ENCODE data around the gene KRT86.
"Not testable (repeated sequence)": the region's sequence is repeated elsewhere in the genome, so short reads cannot be mapped to it uniquely, and the experiment has no call there.

The KRT86 gene

GRCh38 chr12:52251367-52252051, 22.9 kb upstream of the KRT86 start:
- no peak for TF ChIP-seq CTCF (IDR thresholded peaks at IDR 0.05)
- intact Hi-C loops (cut with DNase I; ENCODE audit: low total_unique reads): no loop called here
- peak in 1 of 2 donors; percentile 31 for DNase-seq
- Histone ChIP-seq H3K27ac (no peak overlapping the region), H3K9me3 (no peaks in the 10 kb centered on the region), H3K4me3 (no peak overlapping the region), H3K36me3 (no peaks in the 10 kb centered on the region), H3K4me1 (peaks cover 0 to 40% (median 33%) of the 10 kb centered on the region in 4 donors), H3K27me3 (peaks cover 0 to 9% of the 10 kb centered on the region in 2 donors)

GRCh38 chr12:52252175-52252615, 22.2 kb upstream of the KRT86 start:
- H3K4me1 ChIP-seq: peaks cover 0 to 33% (median 27%) of the 10 kb centered on the region in 4 donors
- intact Hi-C loops (cut with DNase I; ENCODE audit: low total_unique reads); H3K36me3 ChIP-seq; H3K27ac ChIP-seq; H3K9me3 ChIP-seq; H3K4me3 ChIP-seq: not testable (repeated sequence)
- peak in 1 of 2 donors; percentile 64 for DNase-seq
- H3K27me3 ChIP-seq: peaks cover 0 to 16% of the 10 kb centered on the region in 2 donors

GRCh38 chr12:52252728-52253343, 21.6 kb upstream of the KRT86 start:
- no peak for TF ChIP-seq CTCF (IDR thresholded peaks at IDR 0.05)
- Histone ChIP-seq H3K4me1 (peaks cover 0 to 27% (median 21%) of the 10 kb centered on the region in 4 donors), H3K4me3 (no peak overlapping the region), H3K27ac (no peak overlapping the region), H3K9me3 (no peaks in the 10 kb centered on the region), H3K27me3 (peaks cover 0 to 23% of the 10 kb centered on the region in 2 donors), H3K36me3 (no peaks in the 10 kb centered on the region)
- peak in 1 of 2 donors; percentile 43 for DNase-seq
- intact Hi-C loops (cut with DNase I; ENCODE audit: low total_unique reads): no loop called here

- peak in 1 of 2 donors; percentile 54 for DNase-seq
- no peak for TF ChIP-seq CTCF (IDR thresholded peaks at IDR 0.05)
- intact Hi-C loops (cut with DNase I; ENCODE audit: low total_unique reads): no loop called here
These were observed 20.9 kb upstream of the KRT86 start for GRCh38 chr12:52253391-52254179.

GRCh38 chr12:52254180-52254964, 20.1 kb upstream of the KRT86 start:
- no peak overlapping the region for H3K27ac ChIP-seq
- peaks cover 0 to 22% (median 14%) of the 10 kb centered on the region in 4 donors for H3K4me1 ChIP-seq
- intact Hi-C loops (cut with DNase I; ENCODE audit: low total_unique reads): no loop called here
- peaks cover 3 to 33% of the 10 kb centered on the region in 2 donors for H3K27me3 ChIP-seq
- H3K4me3 ChIP-seq: no peak overlapping the region
- no peak for TF ChIP-seq CTCF (IDR thresholded peaks at IDR 0.05)
- H3K36me3 ChIP-seq: no peaks in the 10 kb centered on the region
- H3K9me3 ChIP-seq: no peaks in the 10 kb centered on the region
- DNase-seq: peak in 1 of 2 donors; percentile 19

More at GRCh38 chr12:52253391-52254179, 20.9 kb upstream of the KRT86 start:
- H3K4me1 ChIP-seq: peaks cover 0 to 26% (median 18%) of the 10 kb centered on the region in 4 donors
- no peak overlapping the region for H3K27ac ChIP-seq
- H3K9me3 ChIP-seq: no peaks in the 10 kb centered on the region
- no peak overlapping the region for H3K4me3 ChIP-seq
- H3K27me3 ChIP-seq: peaks cover 3 to 30% of the 10 kb centered on the region in 2 donors
- H3K36me3 ChIP-seq: no peaks in the 10 kb centered on the region
